K562 (cell line): ENCODE results near the gene KIF18B. TPM values are rescaled to one million over a fixed set of nuclear protein-coding genes. Genes with fewer than 3 reads are reported as not detected.
A peak's percentile ranks its signal among the peaks of the same experiment; 100 is the strongest.

Experiments
- ARID1B ChIP-seq: fragments of 450-650 bp; IDR thresholded peaks from 2 replicates; pipeline ENCODE4 v1.6.1; 2016; ENCODE audit warnings: antibody characterized with exemption, mild to moderate bottlenecking, inconsistent platforms
- DDX20 ChIP-seq: fragments of 450-650 bp; IDR thresholded peaks from 2 replicates; pipeline ENCODE4 v1.6.1; 2016; ENCODE audit warnings: missing genetic modification characterization, low read depth, mild to moderate bottlenecking, missing compliant biosample characterization, moderate library complexity
- EHMT2 ChIP-seq: fragments of 450-650 bp; IDR thresholded peaks from 2 replicates; pipeline ENCODE4 v1.6.1; 2018; ENCODE audit warnings: antibody characterized with exemption
- ELK3 ChIP-seq: fragments of 450-650 bp; formaldehyde crosslinking; IDR thresholded peaks from 2 replicates; pipeline ENCODE4 v1.4.0; 2020; ENCODE audit warnings: mild to moderate bottlenecking
- FOXO4 ChIP-seq: fragments of 450-650 bp; formaldehyde crosslinking; IDR thresholded peaks from 2 replicates; pipeline ENCODE4 v1.4.0; 2020; ENCODE audit warnings: mild to moderate bottlenecking, moderate library complexity
- GABPA ChIP-seq: fragments of 200-800 bp; sonication (Bioruptor generic); conservative IDR thresholded peaks from 2 replicates; pipeline ENCODE4 v1.6.1; 2016; ENCODE audit warnings: low read depth, missing genetic modification characterization, missing compliant biosample characterization
- HIVEP1 ChIP-seq: fragments of 250-450 bp; sonication (Bioruptor Pico); IDR thresholded peaks from 2 replicates; pipeline ENCODE4 v1.4.0; 2020; ENCODE audit warnings: mild to moderate bottlenecking
- HMGXB4 ChIP-seq: sonication (generic); formaldehyde crosslinking; IDR thresholded peaks from 2 replicates; pipeline ENCODE4 v1.8.1; 2023; ENCODE audit warnings: mild to moderate bottlenecking, missing genetic modification reagents
- MCM3 ChIP-seq: fragments of 450-650 bp; IDR thresholded peaks from 2 replicates; pipeline ENCODE4 v1.6.1; 2016
- PCBP1 ChIP-seq: fragments of 200-400 bp; formaldehyde crosslinking; IDR thresholded peaks from 2 replicates; pipeline ENCODE4 v1.6.1; 2018; ENCODE audit warnings: mild to moderate bottlenecking, low read depth, low read length; ENCODE audit not compliant: poor library complexity, severe bottlenecking
- POLR3G ChIP-seq: IDR thresholded peaks from 2 replicates; pipeline ENCODE4 v1.6.1; 2011; ENCODE audit not compliant: insufficient read length, insufficient replicate concordance; ENCODE audit errors: extremely low read depth
- RAD51 ChIP-seq: fragments of 450-650 bp; IDR thresholded peaks from 2 replicates; pipeline ENCODE4 v1.7.1; 2016; ENCODE audit warnings: low read depth, mild to moderate bottlenecking, borderline replicate concordance
- RBM25 ChIP-seq: fragments of 200-400 bp; formaldehyde crosslinking; IDR thresholded peaks from 2 replicates; pipeline ENCODE4 v1.6.1; 2018; ENCODE audit warnings: low read length, low read depth, moderate library complexity; ENCODE audit not compliant: severe bottlenecking
- RREB1 ChIP-seq: fragments of 250-450 bp; sonication (Bioruptor Pico); IDR thresholded peaks from 2 replicates; pipeline ENCODE4 v1.4.0; 2020
- SRF ChIP-seq, 2 experiments: fragments of 250-450, 450-650 bp in 1 of 2; sonication (Bioruptor Pico) in 1 of 2; sonication (generic) in 1 of 2; formaldehyde crosslinking; IDR thresholded peaks; 2 replicates each; pipeline versions ENCODE4 v1.5.0 to v1.5.1; 2020 to 2022; ENCODE audit warnings: mild to moderate bottlenecking in 1 of 2, missing genetic modification reagents in 1 of 2
- ZBTB1 ChIP-seq: sonication (generic); formaldehyde crosslinking; IDR thresholded peaks from 2 replicates; pipeline ENCODE4 v1.8.1; 2023; ENCODE audit warnings: missing genetic modification reagents, low read depth, mild to moderate bottlenecking, borderline replicate concordance
- ZEB2 ChIP-seq: fragments of 450-650 bp; IDR thresholded peaks from 2 replicates; pipeline ENCODE4 v1.6.1; 2016
- ZNF75A ChIP-seq: fragments of 450-650 bp; formaldehyde crosslinking; IDR thresholded peaks from 2 replicates; pipeline ENCODE4 v1.4.0; 2020; ENCODE audit warnings: mild to moderate bottlenecking
- polyA plus RNA-seq, 8 experiments: library from polyadenylated mRNA; depleted of rRNA in 4 of 8; stranded (reverse) in 5 of 8; unstranded in 3 of 8; fragments of >200 nt; fragmentation: Nextera tagmentation in 2 of 8; fragmentation: Illumina TruSeq in 1 of 8; extraction: Ambion mirVana in 2 of 8; extraction: Trizol in 1 of 8; gene quantifications; 2 replicates each; pipeline versions ENCODE4 v1.2.1 to v1.2.3, GENCODE V29; 2011 to 2014; ENCODE audit warnings: inconsistent platforms in 1 of 8, missing spikeins in 1 of 8
- total RNA-seq, 7 experiments: library from RNA; depleted of rRNA in 6 of 7; stranded (reverse); fragments of >200 nt in 6 of 7; fragmentation: Illumina TruSeq in 2 of 7; extraction: Trizol in 2 of 7; gene quantifications; 2 replicates each; pipeline versions ENCODE4 v1.2.1 to v1.2.3, GENCODE V29; 2011 to 2021; ENCODE audit warnings: low replicate concordance in 1 of 7

The KIF18B gene
- total and polyA plus RNA-seq, 9 of the 15 experiments (the other 6 are each of a cell fraction or from before 2014, with no cell fraction given) = 2.0 to 42.8 (median 13.2) TPM

- TF ChIP-seq ELK3 (CRISPR knock-in tag) (no peak), RBM25 (peak; percentile 46), DDX20 (tag) (no peak), MCM3 (no peak), ARID1B (no peak), POLR3G (no peak), GABPA (peak; percentile 93), RREB1 (peak; percentile 41; the same call in 1 of the 2 replicates), ZEB2 (no peak), HMGXB4 (CRISPR knock-in tag) (peak; percentile 87; the same call in 1 of the 2 replicates), SRF (CRISPR knock-in tag; IDR thresholded peaks at IDR 0.05) (no peak), ZBTB1 (CRISPR knock-in tag) (no peak), HIVEP1 (CRISPR knock-in tag) (0 out of 2 replicates have a peak, but pooled peaks have one; percentile 33), ZNF75A (CRISPR knock-in tag) (no peak), FOXO4 (CRISPR knock-in tag) (no peak), RAD51 (no peak), EHMT2 (peak; percentile 92), PCBP1 (peak; percentile 73)
Observed at GRCh38 chr17:44947461-44948314, at the start of gene KIF18B (continued).
